OCI-LY1 (cell line): ENCODE data around the gene ABCA13.

Experiments used
- H2AFZ ChIP-seq: fragments of 200-600 bp; sonication (generic), shearing (Covaris generic); 2 replicates; pipeline ENCODE4 v1.6.0; 2014; ENCODE audit warnings: antibody characterized with exemption, mild to moderate bottlenecking, low read length
- H3F3A ChIP-seq: fragments of 200-600 bp; sonication (generic), shearing (Covaris generic); 2 replicates; pipeline ENCODE4 v1.6.0; 2014; ENCODE audit warnings: mild to moderate bottlenecking, antibody characterized with exemption, low read length, moderate library complexity; ENCODE audit not compliant: insufficient read depth
- H3K27ac ChIP-seq: fragments of 200-600 bp; sonication (generic); 2 replicates; pipeline ENCODE4 v1.5.1; 2014; ENCODE audit warnings: low read length, mixed run types, mild to moderate bottlenecking, low read depth; ENCODE audit not compliant: poor library complexity, severe bottlenecking
- H3K27me3 ChIP-seq: fragments of 200-600 bp; sonication (generic); 2 replicates; pipeline ENCODE4 v1.6.0; 2014; ENCODE audit warnings: antibody characterized with exemption, mild to moderate bottlenecking, low read length, moderate library complexity; ENCODE audit not compliant: insufficient read depth
- H3K36me3 ChIP-seq: fragments of 200-600 bp; sonication (generic); 2 replicates; pipeline ENCODE4 v1.6.1; 2014; ENCODE audit warnings: mild to moderate bottlenecking, antibody characterized with exemption, low read length, moderate library complexity, mixed read lengths; ENCODE audit not compliant: insufficient read depth
- H3K4me1 ChIP-seq: fragments of 200-600 bp; sonication (generic); 2 replicates; pipeline ENCODE4 v1.5.1; 2014; ENCODE audit warnings: mild to moderate bottlenecking, low read length, moderate library complexity; ENCODE audit not compliant: insufficient read depth, severe bottlenecking
- H3K4me2 ChIP-seq: fragments of 200-600 bp; sonication (generic), shearing (Covaris generic); 2 replicates; pipeline ENCODE4 v1.6.1; 2014; ENCODE audit warnings: low read length
- H3K4me3 ChIP-seq: fragments of 200-600 bp; sonication (generic); 2 replicates; pipeline ENCODE4 v1.5.1; 2014; ENCODE audit warnings: low read length, low read depth, mild to moderate bottlenecking, mixed read lengths; ENCODE audit not compliant: poor library complexity, severe bottlenecking
- H3K79me2 ChIP-seq: fragments of 200-600 bp; shearing (Covaris generic); 2 replicates; pipeline ENCODE4 v1.6.1; 2016; ENCODE audit warnings: mixed run types, low read length, mixed read lengths; ENCODE audit not compliant: insufficient read depth
- H3K9ac ChIP-seq: fragments of 200-600 bp; sonication (generic), shearing (Covaris generic); 2 replicates; pipeline ENCODE4 v1.6.1; 2014; ENCODE audit warnings: mild to moderate bottlenecking, low read length, mixed read lengths
- H3K9me2 ChIP-seq: fragments of 200-600 bp; sonication (generic), shearing (Covaris generic); 2 replicates; pipeline ENCODE4 v1.6.1; 2014; ENCODE audit warnings: low read depth, mild to moderate bottlenecking, low read length, mixed read lengths
- H3K9me3 ChIP-seq: fragments of 200-600 bp; shearing (Covaris generic); 2 replicates; pipeline ENCODE4 v1.6.1; 2014; ENCODE audit warnings: low read length, mixed read lengths
- H4K20me1 ChIP-seq: fragments of 200-600 bp; sonication (generic), shearing (Covaris generic); 2 replicates; pipeline ENCODE4 v1.6.0; 2016; ENCODE audit warnings: mild to moderate bottlenecking, low read length; ENCODE audit not compliant: insufficient read depth
- EZH2 ChIP-seq: fragments of 200-600 bp; sonication (generic), shearing (Covaris generic); IDR thresholded peaks from 2 replicates; pipeline ENCODE4 v1.8.0; 2017; ENCODE audit warnings: borderline replicate concordance, mixed run types, mild to moderate bottlenecking, antibody characterized with exemption, low read length, moderate library complexity, mixed read lengths
- TF ChIP-seq, protein P1 (sequence below): fragments of 200-600 bp; sonication (generic), shearing (Covaris generic); IDR thresholded peaks from 2 replicates; pipeline ENCODE4 v1.5.1; 2017; ENCODE audit warnings: mild to moderate bottlenecking, antibody characterized with exemption, low read length, moderate library complexity, mixed read lengths

Gene ABCA13

DNA sequence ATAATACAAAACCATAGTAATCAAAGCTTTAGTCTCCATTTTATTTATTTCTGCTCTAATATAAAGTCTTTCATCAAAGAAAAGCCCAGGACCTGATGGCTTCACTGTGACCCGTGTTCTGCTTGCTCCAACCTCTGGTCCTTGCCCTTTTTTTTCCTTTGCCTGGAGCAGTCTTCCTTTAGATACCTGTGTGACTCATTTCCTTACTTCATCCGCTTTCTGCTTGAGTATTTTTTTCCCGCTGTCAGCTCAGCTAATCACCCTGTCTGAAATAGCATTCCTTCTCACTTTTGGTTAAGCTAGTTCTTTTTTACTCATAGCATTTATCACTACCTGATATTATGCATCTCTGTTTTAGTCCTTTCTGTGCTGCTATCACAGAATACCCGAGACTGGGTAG, 194.8 kb downstream of the ABCA13 start:
- Histone ChIP-seq H3K4me2 (no peak overlapping the region), H3K27me3 (no peaks in the 10 kb centered on the region), H3F3A (no peaks in the 10 kb centered on the region)

DNA sequence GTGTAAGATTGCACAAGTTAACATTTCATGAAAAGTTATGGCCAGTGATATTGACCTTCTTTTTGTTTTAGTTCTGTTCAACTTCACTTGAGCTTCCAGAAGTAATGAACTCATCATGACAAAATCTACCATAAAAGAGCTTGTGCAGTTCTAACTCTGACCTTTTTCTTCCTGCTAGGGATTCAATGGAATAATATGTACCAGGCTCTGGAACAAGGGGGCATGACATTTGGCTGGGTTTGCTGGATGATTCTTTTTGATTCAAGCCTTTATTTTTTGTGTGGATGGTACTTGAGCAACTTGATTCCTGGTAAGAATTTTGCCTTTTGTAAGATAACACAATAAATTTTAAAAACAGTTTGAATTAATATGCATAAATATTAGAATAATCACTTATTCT, 205.0 kb downstream of the ABCA13 start:
- Histone ChIP-seq H3K4me1 (no peaks in the 10 kb centered on the region), H3K4me3 (no peak overlapping the region), H3K9ac (no peak overlapping the region), H3K79me2 (no peaks in the 10 kb centered on the region), H3K9me3 (no peaks in the 10 kb centered on the region), H3K27me3 (no peaks in the 10 kb centered on the region), H3K36me3 (no peaks in the 10 kb centered on the region), H3K9me2 (no peaks in the 10 kb centered on the region), H4K20me1 (no peaks in the 10 kb centered on the region), H3F3A (no peaks in the 10 kb centered on the region), H2AFZ (no peak overlapping the region), H3K4me2 (no peak overlapping the region), H3K27ac (no peak overlapping the region)
- TF ChIP-seq, protein P1, sequence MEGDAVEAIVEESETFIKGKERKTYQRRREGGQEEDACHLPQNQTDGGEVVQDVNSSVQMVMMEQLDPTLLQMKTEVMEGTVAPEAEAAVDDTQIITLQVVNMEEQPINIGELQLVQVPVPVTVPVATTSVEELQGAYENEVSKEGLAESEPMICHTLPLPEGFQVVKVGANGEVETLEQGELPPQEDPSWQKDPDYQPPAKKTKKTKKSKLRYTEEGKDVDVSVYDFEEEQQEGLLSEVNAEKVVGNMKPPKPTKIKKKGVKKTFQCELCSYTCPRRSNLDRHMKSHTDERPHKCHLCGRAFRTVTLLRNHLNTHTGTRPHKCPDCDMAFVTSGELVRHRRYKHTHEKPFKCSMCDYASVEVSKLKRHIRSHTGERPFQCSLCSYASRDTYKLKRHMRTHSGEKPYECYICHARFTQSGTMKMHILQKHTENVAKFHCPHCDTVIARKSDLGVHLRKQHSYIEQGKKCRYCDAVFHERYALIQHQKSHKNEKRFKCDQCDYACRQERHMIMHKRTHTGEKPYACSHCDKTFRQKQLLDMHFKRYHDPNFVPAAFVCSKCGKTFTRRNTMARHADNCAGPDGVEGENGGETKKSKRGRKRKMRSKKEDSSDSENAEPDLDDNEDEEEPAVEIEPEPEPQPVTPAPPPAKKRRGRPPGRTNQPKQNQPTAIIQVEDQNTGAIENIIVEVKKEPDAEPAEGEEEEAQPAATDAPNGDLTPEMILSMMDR: no peak
- TF ChIP-seq EZH2: no peak

More for the DNA sequence above, 194.8 kb downstream of the ABCA13 start:
- H3K9ac ChIP-seq: no peak overlapping the region
- no peak overlapping the region for H3K27ac ChIP-seq
- no peak overlapping the region for H3K4me3 ChIP-seq
- no peaks in the 10 kb centered on the region for H3K9me2 ChIP-seq
- no peaks in the 10 kb centered on the region for H3K79me2 ChIP-seq
- H3K9me3 ChIP-seq: no peaks in the 10 kb centered on the region; the same call in 1 of the 2 replicates
- H4K20me1 ChIP-seq: no peaks in the 10 kb centered on the region
- TF ChIP-seq, protein P1: no peak
- TF ChIP-seq EZH2: no peak
- H3K36me3 ChIP-seq: no peaks in the 10 kb centered on the region
- no peaks in the 10 kb centered on the region for H3K4me1 ChIP-seq
- no peak overlapping the region for H2AFZ ChIP-seq

DNA sequence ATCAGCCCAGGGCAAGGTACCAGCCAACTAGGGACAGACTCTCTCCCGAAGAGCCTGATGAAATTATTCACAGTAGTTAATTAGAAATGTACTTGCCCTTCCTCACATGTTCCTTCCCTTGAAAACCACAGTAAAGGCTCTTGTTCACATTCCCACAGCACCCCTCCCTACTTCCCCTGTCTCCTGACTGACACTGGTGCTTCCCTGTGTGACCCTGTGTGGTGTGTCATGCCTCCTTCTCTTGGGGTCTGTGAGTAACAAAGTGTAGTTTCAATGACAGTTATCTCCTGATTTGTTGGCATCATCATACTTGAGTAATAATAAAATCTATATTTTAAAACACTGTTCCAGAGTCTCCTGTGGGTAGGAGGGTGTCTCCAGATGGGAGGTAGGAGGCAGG, 209.7 kb downstream of the ABCA13 start:
- Histone ChIP-seq H3K4me3 (no peak overlapping the region), H3K9ac (no peak overlapping the region), H3K4me1 (no peaks in the 10 kb centered on the region), H3F3A (no peaks in the 10 kb centered on the region), H3K9me2 (no peaks in the 10 kb centered on the region), H3K27ac (no peak overlapping the region), H3K36me3 (no peaks in the 10 kb centered on the region), H3K9me3 (no peaks in the 10 kb centered on the region), H3K27me3 (no peaks in the 10 kb centered on the region), H3K4me2 (no peak overlapping the region), H2AFZ (no peak overlapping the region), H4K20me1 (no peaks in the 10 kb centered on the region), H3K79me2 (no peaks in the 10 kb centered on the region)
- TF ChIP-seq EZH2: no peak
- TF ChIP-seq, protein P1: no peak
